Omental fat pad (tissue), 4 donors: ENCODE measurements around the gene CAMK2N2. TPM values are rescaled to one million over a fixed set of nuclear protein-coding genes. Genes with fewer than 3 reads are reported as not detected.

Source experiments
- ATAC-seq: fragments of 150-250 bp; one replicate; pipeline ENCODE4 v1.9.1; 2016; ENCODE audit warnings: mild to moderate bottlenecking, moderate library complexity; ENCODE audit not compliant: low FRiP score
- DNase-seq: peaks from one replicate; pipeline ENCODE4 v3.0.0-alpha.2; 2019; ENCODE audit warnings: low spot score
- total RNA-seq, 4 donors: library from RNA; depleted of rRNA; stranded (reverse); fragments of >200 nt; gene quantifications; one replicate each; pipeline ENCODE4 v1.1.0, GENCODE V29; 2016
- TF ChIP-seq, protein P1 (sequence below), 3 donors: fragments of 450-650 bp; IDR thresholded peaks; one replicate each; pipeline ENCODE4 v1.5.1; 2016 to 2017; ENCODE audit warnings: antibody characterized with exemption in 3 of 3, mild to moderate bottlenecking in 3 of 3, moderate library complexity in 2 of 3

CAMK2N2 gene
- total RNA-seq, 4 donors from 2014 or later, result 0.28 TPM; not detected in 3

DNA sequence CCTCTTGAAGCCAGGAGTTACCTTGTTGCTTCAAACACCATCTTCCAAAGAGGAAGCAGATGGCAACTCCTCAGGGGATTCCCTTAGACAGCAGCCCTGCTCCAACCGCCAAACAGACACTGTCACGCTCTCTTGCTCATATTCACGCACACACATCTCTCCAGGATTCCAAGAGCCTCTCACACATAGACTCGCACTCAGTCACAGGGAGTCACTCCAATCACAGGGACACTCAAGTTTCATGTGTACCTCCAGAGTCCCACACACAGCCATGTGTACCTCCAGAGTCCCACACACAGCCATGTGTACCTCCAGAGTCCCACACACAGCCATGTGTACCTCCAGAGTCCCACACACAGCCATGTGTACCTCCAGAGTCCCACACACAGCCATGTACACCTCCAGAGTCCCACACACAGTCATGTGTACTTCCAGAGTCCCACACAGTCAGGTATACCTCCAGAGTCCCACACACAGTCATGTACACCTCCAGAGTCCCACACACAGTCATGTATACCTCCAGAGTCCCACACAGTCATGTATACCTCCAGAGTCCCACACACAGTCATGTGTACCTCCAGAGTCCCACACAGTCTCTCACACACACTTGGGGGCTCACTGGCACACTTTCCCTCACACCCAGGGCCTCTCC, 25.8 kb downstream of the CAMK2N2 start:
- ATAC-seq (no peak), DNase-seq (no peak)
- TF ChIP-seq, protein P1, sequence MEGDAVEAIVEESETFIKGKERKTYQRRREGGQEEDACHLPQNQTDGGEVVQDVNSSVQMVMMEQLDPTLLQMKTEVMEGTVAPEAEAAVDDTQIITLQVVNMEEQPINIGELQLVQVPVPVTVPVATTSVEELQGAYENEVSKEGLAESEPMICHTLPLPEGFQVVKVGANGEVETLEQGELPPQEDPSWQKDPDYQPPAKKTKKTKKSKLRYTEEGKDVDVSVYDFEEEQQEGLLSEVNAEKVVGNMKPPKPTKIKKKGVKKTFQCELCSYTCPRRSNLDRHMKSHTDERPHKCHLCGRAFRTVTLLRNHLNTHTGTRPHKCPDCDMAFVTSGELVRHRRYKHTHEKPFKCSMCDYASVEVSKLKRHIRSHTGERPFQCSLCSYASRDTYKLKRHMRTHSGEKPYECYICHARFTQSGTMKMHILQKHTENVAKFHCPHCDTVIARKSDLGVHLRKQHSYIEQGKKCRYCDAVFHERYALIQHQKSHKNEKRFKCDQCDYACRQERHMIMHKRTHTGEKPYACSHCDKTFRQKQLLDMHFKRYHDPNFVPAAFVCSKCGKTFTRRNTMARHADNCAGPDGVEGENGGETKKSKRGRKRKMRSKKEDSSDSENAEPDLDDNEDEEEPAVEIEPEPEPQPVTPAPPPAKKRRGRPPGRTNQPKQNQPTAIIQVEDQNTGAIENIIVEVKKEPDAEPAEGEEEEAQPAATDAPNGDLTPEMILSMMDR (IDR thresholded peaks at IDR 0.05), result no peak

DNA sequence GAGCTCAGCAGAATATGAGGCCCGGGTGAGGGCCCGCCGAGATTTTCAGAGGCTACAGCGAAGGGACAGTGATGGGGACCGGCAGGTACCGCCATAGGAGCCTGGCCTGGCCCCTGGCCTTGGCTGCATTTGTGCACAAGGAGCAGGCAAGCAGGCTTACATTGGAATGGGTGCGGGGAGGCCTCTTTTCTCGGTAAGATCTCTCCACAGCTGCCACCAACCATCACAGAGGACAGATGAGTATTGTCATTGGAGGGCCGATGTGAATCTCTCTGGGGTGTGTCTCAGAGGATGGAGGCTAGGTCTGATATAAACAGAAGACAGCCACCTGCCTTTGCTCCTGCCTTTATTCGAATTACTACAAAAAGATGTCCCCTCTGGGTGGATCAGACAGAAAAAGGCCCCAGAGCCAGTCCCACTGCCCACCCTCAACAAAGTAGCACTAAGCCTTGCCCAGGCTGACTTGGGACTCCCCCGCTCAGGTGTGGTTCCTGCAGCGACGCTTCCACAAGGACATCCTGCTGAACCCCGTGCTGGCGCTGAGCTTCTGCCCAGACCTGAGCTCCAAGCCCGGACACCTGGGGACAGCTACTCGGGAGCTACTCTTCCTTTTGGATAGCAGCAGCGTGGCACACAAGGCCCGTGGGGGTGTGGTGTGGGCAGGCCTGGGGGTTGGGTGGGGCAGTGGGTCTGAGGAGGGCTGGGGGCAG, 26.5 kb downstream of the CAMK2N2 start:
- TF ChIP-seq, protein P1 (IDR thresholded peaks at IDR 0.05), result no peak
- ATAC-seq (no peak), DNase-seq (no peak)

DNA sequence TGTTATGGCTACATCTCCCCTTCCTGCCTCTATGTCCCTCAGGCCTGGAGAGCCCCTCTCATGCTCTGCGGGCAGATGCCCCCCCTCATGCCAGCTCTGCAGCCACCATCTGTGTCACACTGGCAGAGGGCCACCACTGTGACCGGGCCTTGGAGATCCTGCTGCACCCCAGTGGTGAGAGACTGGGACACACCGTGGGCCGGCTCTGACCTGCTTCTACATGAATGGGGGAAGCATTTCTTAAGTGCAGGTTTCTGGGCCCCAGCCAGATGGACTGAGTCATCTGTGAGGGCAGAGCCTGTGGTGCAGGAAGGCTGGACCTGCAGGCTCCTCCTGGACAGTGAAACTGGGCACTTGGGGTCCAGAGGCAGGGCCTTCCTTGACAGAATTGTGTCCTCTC, 27.1 kb downstream of the CAMK2N2 start:
- peak; percentile 42 for DNase-seq
- TF ChIP-seq, protein P1 (IDR thresholded peaks at IDR 0.05), result no peak
- peak; percentile 45 for ATAC-seq

DNA sequence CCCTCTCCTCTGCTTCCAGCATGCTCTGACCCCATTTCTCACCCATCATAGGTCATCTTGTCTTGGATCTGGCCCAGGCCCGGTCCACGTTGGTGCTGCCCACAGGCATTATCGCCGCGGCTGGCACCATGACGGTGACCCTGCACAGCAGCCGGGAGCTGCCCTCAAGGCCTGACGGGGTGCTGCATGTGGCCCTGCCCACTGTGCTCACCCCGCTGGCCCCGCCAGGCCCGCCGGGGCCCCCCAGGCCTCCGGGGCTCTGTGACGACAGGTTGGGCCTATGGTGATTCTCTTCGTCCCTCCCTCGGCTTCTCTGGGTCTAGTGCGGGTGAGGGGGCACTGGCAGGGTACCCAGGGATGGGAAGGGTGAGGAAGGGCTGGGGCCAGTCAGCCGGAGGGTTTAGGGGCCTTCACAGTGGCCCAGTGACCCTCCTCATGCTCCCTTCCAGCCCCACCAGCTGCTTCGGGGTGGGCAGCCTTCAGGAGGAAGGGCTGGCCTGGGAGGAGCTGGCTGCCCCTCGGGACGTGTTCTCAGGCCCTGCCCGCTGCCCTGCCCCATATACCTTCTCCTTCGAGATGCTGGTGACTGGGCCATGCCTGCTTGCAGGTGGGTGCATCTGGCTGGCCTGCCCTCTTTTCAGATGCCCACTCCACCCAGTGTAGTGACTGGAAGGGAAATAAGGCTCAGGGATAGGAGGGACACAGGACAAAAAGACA, 28.1 kb downstream of the CAMK2N2 start:
- no peak for ATAC-seq
- TF ChIP-seq, protein P1 (IDR thresholded peaks at IDR 0.05), result no peak
- no peak for DNase-seq

DNA sequence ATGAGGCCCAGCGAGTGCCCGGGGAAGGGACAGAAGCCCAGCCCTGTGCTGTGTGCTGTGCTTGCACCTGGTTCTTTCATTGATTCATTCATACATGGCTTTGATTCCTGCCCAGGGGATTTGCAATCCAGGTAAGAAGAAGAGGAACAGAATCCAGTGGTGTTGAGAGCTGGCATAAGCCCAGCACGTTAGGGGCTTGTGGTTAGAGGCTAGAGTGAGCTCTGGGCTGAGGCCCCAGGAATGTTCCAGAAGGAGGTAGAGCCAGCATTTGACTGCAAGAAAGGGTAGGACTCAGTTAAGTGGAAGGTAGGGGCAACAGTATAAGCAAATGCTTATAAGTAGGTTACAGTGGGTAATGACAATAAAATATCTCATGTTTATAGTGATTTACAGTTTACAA, 29.7 kb downstream of the CAMK2N2 start:
- DNase-seq, result no peak
- TF ChIP-seq, protein P1 (IDR thresholded peaks at IDR 0.05), result no peak
- no peak for ATAC-seq

DNA sequence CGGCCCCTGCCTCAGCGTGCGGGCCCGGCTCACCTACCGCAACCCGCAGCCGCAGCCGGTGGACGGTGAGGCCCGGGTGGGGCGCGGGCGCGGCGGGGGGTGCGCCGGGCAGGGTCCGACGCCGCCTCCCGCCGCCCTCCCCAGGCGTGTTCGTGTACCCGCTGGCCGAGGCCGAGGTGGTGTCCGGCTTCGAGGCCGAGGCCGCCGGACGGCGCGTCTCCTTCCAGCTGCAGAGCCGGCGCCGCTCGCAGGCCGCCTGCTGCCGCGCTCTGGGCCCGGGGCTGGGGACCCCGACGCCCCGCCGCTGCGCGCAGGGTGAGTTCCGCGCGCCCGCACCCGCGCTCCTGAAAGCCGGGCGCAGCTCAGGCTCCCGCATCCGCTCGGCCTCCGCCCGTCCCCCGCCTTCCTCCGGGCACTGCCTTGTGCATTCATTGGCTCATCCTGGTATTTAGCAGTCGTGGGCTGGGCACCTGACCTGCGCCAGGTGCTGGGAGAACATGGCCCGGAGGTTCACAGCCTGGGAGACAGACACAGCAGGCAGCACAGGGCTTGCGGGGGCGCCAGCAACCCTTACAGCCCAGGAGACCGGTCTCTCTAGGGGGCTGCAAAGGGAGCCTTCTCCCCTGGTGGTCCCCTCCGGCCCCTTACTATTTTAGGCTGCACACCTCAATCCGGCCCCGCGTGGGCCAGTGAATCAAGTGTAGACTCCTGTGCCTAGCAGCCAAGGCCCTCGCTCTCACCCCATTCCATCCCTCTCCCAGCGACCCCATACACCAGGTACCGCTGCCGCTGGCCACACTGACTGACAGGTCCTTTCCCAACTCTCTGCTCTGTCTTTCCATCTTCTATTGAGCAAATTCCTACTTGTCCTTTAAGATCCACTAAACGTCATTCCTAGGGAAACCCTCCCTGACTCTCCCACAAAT, 30.5 kb downstream of the CAMK2N2 start:
- TF ChIP-seq, protein P1 (IDR thresholded peaks at IDR 0.05), result no peak
- ATAC-seq, result no peak
- no peak for DNase-seq
